GM21528 (cell line): ENCODE results near the gene STK32B.

Experiments
- ATAC-seq: cut with Tn5 transposase; IDR thresholded peaks from one replicate; pipeline ENCODE4 v1.9.1; 2021; ENCODE audit warnings: mild to moderate bottlenecking, moderate library complexity; ENCODE audit not compliant: unreplicated experiment, low FRiP score

The STK32B gene

DNA sequence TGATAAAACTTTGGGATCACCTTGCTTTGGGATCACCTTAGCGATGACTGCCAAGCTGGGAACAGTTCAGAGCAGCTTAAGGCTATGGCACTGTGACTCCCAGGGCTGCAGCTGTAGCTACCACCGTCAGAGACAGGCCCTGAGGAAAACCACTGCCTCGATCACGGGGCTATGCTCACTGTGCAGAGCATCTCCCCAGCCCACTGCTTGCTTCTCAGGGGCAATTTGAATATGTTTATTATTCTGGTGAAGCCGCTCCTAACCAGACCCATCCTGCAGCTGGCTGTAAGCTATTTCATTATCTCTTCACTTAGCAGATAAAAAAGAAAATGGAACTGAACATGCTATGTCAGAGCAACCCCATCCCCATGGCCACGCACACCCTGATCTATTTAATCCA, 328.6 kb downstream of the STK32B start:
- ATAC-seq, result no peak

DNA sequence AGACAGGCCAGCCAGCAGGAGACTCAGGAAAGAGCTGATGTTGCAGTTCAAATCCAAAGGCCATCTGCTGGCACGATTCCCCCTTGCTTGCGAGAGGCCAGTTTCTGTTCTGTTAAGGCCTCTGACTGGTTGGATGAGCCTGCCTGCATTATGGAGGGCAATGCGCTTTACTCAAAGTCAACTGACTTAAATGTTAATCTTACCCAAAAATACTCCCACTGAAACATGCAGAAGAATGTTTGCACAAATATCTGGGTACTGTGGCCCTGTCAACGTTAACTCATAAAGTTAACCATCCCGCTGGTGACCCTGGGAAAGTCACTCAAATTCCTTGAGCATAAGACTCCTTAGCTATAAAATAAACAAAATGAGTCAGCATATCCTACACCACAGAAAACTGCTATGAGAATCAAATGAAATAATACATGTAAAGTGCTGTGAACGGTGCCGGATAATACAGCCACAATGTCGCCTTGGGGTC, 330.7 kb downstream of the STK32B start:
- no peak for ATAC-seq

DNA sequence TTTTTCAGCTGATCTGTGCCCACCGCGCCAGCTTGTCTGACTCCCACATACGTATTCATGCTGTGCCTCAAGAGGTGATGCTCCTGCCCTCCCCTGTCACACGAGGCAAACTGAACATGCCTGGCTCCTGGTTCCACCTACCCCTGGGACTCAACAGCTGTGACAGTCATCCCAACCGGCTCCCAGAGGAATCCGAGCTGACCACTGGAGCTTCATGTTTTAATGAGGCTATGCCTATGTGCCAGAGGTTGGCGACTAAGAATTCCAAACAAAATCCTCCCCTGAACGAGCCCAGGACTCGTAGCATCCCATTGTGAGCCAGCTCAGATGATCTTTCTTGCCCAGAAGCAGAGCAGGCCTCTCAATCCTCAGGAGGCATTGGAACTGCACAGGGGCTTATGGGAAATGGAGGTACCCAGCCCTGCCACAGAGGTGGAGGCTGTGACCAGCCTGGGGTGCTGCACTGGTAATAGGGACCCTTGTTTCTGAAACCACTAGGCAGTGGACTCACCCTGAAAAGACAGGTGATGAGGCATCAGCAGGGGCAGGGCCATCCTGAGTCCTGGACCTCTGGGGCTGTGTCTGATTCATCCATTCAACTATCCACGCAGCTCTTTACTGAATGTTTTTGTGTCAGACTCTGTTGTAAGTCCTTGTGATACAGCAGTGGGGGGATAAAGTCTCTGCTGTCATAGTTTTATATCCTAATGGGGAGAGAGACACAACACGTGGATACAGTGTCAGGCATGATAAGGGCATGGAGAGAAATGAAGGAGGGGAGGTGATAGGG, 332.1 kb downstream of the STK32B start:
- no peak for ATAC-seq

DNA sequence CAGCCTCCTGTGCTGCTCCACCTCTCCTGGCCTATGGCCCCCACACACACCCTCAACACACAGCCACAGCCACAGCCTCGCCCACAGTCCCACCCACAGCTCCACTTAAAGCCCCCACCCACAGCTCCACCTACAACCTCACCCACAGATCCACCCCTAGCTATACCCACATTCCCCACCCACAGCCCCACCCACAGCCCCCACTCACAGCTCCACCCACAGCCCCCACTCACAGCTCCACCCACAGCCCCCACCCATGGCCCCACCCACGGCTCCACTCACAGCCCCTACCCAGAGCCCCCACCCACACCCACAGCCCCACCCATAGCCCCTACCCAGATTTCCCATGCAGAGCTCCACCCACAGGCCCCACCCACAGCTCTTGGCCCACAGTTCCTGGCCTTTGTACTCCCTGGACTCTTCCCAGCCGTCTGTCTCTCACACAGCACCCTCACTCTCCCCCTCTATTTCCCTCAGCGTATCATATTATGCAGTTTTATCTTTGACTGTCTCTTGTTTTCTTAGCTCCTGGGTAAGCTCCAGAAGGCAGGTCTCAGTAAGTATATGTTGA, 334.5 kb downstream of the STK32B start:
- no peak for ATAC-seq

DNA sequence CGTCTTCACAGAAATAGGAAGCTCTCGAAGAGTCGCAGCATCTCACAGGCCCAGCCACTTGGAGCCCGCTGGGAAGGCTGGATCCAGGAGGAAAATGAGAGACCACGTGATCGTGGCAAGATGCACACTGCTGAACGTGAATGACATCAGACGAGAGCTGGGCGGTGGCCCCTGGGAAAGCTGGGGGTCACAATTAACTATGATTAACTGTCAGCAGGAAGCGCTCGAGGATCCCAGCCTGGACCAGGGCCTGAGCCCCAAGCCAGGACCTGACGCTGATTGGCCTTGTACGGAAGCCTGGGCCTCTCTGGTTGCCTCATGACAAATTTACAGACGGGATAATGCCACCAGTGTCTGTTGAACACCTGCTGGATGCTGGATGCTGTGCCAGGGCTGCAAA, 335.6 kb downstream of the STK32B start:
- ATAC-seq, result no peak

DNA sequence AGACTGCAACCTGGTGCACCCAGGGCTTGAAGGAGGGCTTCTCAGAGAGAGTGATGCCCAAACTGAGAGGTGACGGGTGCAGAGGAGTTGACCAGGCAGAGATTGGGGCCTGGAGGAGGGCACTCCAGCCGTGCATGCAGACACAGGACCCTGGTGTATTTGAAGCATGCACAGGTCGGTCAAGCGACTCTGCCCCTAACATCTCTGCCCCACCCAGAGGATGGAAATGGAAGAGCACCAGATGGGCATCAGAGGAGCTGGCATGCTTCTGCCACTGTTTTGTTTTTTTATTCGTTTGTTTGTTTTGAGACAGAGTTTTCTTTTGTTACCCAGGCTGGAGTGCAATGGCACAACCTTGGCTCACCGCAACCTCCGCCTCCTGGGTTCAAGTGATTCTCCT, 336.2 kb downstream of the STK32B start:
- ATAC-seq, result no peak

DNA sequence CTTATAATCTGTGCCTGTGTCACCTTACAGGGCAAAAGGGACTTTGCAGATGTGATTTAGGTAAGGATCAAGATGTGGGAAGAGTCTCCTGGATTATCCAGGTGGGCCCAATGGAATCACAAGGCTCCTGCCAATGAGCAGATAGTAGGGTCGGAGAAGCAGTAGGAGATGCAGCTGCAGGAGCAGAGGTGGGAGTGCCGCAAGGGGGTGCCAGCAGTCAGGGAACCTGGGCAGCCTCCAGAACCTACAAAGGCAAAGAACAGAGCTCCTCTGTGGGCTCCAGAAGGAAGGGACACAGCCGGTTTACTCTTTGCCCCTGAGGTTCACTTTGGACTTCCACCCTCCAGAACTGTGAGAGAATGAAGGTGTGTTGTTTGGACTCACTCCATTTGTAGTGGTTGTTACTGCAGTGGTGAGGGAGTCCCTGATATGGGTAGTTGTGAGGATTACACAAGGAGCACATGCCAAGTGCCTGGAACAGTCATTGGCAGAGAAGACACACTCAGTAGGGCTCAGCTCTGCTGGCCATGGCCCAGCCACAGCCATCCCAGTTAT, 338.6 kb downstream of the STK32B start:
- no peak for ATAC-seq

DNA sequence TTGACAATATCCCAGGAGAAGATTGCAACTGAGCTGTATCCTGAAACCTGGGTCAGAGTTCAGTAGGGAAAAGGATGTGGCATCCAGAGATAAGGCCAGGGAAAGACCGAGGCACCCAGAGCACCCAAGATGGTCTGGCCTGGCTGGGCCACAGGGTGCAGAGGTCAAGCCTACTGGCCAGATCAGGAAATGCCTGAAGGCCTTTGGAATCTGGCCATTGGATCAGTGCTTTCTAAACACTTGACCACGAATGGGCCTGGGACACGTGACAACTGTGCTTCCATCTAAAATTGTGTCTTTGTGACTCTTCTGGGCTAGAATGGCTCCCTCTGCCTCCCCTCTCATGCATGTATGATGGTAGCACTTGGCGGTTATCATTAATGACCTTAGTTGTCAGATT, 340.2 kb downstream of the STK32B start:
- ATAC-seq, result no peak

DNA sequence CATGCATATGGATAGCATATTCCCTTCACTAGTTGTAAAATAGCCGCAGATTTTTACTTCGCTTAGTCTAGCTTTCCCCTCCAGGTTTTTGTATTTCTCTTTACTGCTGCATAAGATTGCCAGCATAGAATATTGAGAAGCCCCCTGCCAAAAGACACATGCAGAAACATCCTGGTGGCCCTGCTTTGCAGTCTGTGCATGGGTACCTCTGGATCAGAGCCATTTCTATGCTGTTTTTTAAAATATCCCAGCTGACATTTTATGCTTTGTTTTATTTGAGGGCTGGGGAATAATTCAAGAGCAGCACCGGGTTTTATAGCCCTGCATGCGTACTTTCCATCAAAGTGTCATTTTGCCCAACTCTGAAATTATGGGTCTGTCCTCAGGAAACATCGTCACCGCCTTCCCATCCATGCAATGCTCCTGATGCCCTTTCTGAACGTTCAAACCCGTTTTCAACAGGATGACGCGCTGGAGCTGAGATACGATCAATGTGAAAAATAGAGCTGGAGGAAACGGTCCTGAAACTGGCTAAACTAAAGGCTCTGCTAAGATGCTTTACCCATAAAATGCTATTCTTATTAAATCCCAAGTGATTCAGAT, 342.7 kb downstream of the STK32B start:
- no peak for ATAC-seq

DNA sequence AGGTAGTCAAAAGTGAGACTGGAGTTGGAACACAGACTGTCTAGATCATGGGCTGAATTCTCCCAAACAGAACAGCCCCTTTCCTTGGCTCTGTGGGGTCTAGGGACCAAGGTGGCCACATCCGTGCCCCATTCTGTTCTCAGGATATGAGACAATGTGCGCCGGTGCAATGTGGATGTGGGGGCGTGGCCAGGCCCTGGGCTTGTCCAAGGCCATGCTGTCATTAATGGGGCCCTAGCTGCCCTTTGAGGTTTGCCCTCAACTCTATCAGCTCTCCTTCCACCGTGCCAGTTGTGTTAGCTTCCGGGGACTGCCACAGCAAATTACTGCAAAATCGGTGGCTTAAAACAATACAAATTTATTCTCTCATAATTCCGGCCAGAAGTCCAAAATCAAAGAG, 344.5 kb downstream of the STK32B start:
- ATAC-seq, result no peak

DNA sequence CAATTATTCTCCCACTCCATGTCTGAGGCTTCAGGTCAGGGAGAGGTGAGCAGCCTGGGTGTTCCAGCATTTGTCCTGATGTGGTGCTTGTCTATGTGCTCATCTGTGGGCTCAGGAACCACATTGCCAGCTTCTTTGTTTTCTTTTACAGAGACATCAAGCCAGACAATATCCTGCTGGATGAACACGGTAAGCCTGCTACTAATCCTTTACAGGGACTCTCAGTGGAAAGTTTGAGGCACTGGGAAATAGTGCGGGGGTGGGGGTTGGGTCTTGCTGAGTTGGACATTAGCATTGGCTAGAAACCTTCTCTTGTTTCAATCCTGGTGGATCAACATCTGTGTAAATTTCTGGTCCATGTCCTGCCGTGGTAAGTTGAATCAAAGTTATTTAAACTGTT, 346.8 kb downstream of the STK32B start:
- ATAC-seq, result no peak

DNA sequence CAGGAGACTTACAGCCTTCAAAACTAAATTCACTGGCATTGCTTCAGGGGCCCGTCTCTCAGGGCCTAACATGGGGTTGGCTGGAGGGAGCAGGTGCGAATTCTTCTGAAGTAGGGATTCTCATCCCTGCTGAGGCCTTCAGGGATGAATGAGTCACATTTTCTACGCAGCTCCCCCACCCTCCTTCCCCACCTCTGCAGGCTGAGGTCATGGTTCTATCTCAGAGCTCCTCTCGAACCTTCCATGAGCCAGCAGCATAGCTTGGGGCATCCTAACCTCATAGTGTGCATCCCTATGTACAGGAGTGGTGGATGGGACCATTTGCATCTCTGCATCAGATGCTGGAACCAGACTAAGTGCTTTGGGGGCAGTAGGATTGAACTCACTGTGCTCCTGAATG, 347.8 kb downstream of the STK32B start:
- ATAC-seq, result no peak

DNA sequence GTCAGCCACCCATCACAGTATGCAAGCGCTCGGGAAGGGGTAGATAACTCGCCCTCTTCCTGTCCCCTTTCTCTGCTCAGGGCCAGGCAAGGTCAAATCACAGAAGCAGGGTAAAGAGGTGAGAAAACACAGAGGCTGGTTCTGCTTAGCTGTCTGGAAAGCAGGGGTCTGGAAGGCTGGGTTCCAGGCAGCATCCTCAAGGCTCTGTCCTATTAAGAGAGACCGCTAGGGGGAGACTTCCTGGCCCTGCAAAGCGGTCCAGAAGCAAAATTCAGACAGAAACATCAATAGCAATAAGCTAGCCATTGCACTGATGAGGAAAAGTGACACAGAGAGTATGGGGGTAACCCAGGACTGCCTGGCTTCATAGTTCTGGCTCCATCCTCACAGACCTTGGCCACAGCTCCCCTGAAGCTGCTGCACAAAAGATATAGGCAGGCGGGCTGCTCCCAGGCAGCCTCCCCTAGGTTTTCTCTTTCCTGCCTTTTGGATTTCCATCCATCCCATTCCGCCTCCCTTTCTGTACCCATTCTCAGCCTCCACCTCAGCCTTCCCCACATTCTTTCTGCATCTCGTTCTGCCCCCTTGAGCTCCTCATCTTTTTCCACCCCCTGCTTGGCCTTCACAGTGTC, 348.6 kb downstream of the STK32B start:
- ATAC-seq, result no peak

DNA sequence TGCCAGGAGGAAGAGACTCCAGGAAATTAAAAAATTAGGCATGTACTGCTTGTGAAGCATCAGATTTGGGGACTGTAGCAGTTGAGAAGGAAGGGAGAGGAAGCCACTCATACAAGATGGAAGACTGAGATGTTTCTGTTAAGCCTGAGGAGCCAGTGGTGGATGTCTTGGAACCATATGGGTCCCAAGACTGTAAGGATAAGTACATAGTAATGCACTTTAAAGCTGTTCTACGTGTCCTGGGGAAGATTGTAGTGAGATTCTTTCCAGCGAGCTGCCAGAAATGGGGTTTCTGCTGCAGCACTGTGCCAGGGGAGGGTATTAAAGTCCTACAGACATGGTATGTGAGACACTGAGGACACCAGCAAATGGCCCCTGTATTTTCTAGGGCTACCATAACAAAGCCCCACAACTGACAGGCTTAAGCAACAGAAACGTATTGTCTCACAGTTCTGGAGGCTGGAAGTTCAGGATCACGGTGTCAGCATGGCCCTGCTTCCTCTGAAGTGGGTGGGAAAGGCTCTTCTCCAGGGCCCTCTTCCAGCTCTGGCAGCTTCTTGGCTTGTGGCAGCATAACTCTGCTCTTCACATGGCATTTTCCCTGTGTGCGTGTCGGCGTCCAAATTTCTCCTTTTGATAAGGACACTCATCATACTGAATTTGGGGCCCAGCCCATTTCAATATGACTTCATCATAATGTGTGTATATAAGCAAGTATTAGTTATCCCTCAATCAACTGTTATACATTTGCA, 352.6 kb downstream of the STK32B start:
- ATAC-seq, result no peak

DNA sequence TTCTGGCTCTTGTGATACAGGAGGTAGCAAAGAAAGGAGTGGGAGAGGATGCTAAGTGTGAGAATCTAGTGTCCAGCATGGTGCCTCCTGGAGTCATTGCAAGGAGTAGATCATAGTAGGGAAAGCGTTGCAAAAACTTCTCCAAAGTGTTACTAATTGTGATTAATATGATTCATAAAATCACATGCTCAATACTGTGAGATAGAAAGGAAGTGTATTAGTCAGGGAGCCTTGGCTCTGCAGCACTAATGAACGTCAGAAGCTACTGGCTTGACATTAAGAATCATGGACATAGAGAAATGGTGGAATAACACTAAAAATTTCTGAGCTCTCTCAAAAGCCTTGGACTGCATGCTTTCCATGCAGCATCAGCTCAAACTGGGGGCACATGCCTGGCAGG, 358.0 kb downstream of the STK32B start:
- no peak for ATAC-seq

DNA sequence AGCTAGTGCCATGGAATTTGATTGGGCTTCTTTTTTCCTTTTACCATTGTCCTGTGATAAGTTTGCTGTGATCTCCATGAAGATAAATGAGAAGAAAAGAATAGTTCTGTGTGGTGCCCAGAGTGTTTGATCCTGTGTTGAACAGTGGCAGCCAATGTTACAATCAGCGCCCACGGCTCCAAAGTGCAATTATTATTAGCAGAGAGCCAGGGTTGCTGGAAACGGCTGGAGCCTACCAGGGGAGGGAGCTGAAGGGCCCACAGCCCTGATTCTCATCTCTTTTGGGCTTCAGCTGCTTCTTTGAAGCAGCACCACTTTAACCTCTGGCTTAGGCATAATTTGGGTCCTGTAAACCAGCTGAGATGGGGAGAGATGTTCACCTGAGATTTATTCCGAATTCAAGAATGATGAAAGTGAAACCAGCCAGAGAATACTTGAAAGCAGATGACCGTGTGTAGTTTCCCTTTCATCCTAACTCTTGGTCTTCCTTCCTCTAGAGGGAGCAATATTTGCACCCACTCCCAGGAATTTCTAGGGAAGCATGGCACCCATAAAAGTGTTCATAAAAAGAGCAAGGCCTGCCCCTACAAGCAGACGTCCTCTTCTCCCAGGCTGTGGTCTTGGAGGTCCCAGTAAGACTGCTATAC, 358.8 kb downstream of the STK32B start:
- ATAC-seq, result no peak

DNA sequence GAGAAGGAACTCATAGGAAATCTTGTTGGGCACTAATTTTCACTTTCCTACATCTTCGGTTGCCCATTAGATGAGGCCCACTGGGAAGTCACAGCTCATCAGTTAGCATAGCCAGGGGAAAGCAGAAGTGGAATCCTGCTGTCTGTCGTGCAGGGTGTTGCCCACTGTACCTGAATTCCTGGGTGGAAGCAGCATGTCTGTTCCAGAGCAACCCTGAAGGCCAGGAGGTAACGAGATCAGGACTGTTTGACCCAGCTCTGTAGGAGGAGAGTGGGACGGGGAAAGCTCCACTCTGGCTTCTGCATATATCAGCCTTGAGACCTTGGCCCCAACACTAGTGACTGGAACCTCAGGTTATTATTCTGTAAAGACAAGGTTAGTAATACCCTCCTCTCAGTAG, 361.0 kb downstream of the STK32B start:
- ATAC-seq, result no peak

DNA sequence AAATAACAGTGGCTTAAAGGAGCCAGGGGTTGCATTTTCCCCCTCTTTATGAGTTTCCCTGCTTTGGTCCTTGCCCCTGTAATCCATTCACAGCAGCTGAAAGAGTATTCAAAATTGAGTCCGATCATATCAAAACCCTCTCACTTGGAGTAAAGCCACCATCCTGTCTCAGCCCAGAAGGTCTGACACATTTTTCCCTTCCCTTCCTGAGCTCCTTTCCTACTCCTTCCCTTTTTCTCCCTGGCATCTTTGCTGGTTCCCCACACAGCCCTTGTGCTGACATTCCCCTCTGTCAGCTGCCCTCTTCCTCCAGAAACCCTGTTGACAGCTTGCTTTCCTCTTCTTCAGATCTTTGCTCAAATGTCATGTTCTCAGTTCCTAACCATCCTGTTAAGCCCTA, 361.5 kb downstream of the STK32B start:
- ATAC-seq, result no peak

DNA sequence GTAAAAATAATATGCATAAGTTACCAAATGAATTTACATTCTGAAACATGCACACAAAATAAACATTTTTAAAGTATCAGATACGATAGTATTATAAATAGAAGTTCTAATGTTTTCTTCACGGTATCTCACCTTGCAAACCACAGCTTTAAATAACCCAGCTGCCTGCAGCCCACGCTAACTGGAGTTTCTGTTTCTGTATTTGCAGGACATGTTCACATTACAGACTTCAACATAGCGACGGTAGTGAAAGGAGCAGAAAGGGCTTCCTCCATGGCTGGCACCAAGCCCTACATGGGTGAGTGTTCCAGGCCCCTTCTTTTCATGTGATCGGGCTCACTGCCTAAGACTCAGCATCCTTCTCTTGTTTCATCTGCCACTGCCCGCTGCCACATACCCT, 365.4 kb downstream of the STK32B start:
- ATAC-seq, result no peak

DNA sequence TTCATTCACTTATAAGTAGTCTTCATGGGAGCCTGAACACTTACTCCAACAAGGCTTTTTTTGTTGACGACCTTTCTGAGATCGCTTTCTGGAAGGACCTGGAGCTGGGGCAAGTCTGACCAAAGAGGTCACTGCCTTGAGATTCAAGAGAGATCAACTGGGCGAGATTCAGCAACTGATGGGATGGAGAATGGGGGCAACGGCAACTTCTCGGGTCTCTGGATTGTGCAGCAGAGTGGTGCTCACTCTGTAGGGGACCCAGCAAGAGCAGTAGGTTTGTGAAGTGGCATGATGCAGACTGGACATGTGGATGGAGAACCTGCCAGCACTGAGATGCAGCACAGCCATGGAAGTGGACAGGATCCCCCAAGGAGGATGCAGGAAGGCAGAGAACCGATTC, 369.0 kb downstream of the STK32B start:
- ATAC-seq, result no peak
